Central memory CD8-positive, alpha-beta T cell (primary cell): ENCODE results near the gene GDF2.
A peak's percentile ranks its signal among the peaks of the same experiment; 100 is the strongest.

Source experiments
- ATAC-seq: fragments of 150-1000 bp; cut with Tn5 transposase; replicated peaks from 2 replicates; pipeline ENCODE4 v1.10.0; 2022; ENCODE audit warnings: mild to moderate bottlenecking, moderate FRiP score, moderate number of reproducible peaks; ENCODE audit not compliant: poor library complexity, severe bottlenecking; ENCODE audit errors: extremely low read depth
- DNase-seq, 2 donors: peaks; one replicate each; pipeline ENCODE4 v3.0.0; 2021; ENCODE audit warnings: low spot score in 2 of 2
- H3K27ac Mint-ChIP-seq: one replicate; pipeline ENCODE4 v1.8.0; 2022; ENCODE audit warnings: low read depth, mild to moderate bottlenecking, moderate library complexity, mixed read lengths
- H3K27me3 Mint-ChIP-seq: one replicate; pipeline ENCODE4 v1.8.0; 2022; ENCODE audit warnings: mixed read lengths
- H3K36me3 Mint-ChIP-seq: one replicate; pipeline ENCODE4 v1.8.0; 2022; ENCODE audit warnings: mild to moderate bottlenecking, moderate library complexity, mixed read lengths; ENCODE audit not compliant: insufficient read depth
- H3K4me1 Mint-ChIP-seq: one replicate; pipeline ENCODE4 v1.8.0; 2022; ENCODE audit warnings: mixed read lengths
- H3K4me3 Mint-ChIP-seq: one replicate; pipeline ENCODE4 v1.8.0; 2022; ENCODE audit warnings: mild to moderate bottlenecking, moderate library complexity, mixed read lengths
- H3K9me3 Mint-ChIP-seq: one replicate; pipeline ENCODE4 v1.8.0; 2022; ENCODE audit warnings: mixed read lengths

The GDF2 gene

GRCh38 chr10:47296156-47296894, 25.9 kb upstream of the GDF2 start:
- peaks cover 6% of the 10 kb centered on the region for H3K4me1 Mint-ChIP-seq
- H3K27me3 Mint-ChIP-seq, result peaks cover 9% of the 10 kb centered on the region
- H3K9me3 Mint-ChIP-seq, result no peaks in the 10 kb centered on the region
- H3K4me3 Mint-ChIP-seq, result no peak overlapping the region
- no peak overlapping the region for H3K27ac Mint-ChIP-seq
- DNase-seq (no peak), ATAC-seq (no peak)
- H3K36me3 Mint-ChIP-seq, result peaks cover 2% of the 10 kb centered on the region

DNA sequence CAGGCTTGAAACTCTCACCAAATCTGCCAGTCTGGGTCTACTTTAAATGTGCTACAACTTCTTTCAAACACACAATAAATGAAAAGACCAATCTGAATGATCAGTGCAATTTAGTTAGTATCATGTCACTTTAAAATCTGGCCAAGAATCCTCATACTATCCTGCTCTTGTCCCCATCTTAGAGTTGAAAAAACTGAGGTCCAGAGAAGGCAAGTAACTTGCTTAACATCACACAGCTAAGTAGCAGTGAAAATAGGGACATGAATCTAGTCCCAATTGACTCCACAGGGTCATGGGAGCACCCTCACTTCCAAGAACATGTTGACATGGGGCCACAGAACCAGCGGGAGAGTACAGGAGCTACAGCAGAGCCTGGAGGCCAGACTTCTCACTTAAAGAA, 25.3 kb upstream of the GDF2 start:
- Mint-ChIP-seq H3K4me3 (no peak overlapping the region), H3K27ac (no peak overlapping the region), H3K27me3 (peaks cover 10% of the 10 kb centered on the region), H3K9me3 (no peaks in the 10 kb centered on the region), H3K4me1 (peaks cover 6% of the 10 kb centered on the region), H3K36me3 (peaks cover 2% of the 10 kb centered on the region)
- DNase-seq (no peak), ATAC-seq (no peak)

DNA sequence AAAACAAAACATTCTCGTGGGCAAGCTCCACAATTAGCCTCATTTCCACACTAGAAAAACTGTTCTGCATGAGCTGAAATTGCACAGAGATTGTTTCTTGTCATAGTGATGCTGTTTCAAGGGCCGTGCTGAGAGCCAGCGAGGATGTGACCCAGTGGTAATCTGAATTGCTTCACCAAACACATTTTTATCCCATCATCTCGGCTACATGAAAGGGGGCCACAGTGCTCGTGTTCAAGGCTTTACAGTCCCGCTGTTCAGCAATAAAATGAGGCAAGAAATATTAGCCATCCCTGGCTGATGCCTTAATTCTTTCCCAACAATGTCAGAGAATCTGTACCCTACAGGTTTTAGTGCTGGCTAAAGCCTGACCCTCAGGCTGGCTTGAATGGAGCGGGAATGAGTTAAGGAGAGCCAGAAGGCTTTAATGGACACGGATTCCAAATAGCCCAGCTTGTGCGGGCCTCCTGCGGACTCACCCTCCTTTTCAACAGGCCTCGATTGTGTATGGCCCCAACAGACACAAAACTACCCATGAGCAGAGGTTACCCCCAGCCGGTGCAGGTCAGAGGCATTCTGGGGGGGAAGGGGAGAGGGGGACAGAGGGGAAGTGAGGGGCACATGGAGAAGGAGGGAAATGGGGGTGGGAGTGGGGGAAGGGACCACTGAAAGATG, 24.3 kb upstream of the GDF2 start:
- ATAC-seq (no peak), DNase-seq (no peak)
- Mint-ChIP-seq H3K27ac (no peak overlapping the region), H3K4me3 (no peak overlapping the region), H3K36me3 (peaks cover 2% of the 10 kb centered on the region), H3K9me3 (no peaks in the 10 kb centered on the region), H3K4me1 (peaks cover 6% of the 10 kb centered on the region), H3K27me3 (peaks cover 10% of the 10 kb centered on the region)

GRCh38 chr10:47298715-47299114, 23.5 kb upstream of the GDF2 start:
- no peak for ATAC-seq
- peaks cover 10% of the 10 kb centered on the region for H3K27me3 Mint-ChIP-seq
- DNase-seq, result no peak
- peaks cover 6% of the 10 kb centered on the region for H3K4me1 Mint-ChIP-seq
- H3K27ac Mint-ChIP-seq, result no peak overlapping the region
- H3K36me3 Mint-ChIP-seq, result peaks cover 2% of the 10 kb centered on the region
- H3K4me3 Mint-ChIP-seq, result no peak overlapping the region
- H3K9me3 Mint-ChIP-seq, result no peaks in the 10 kb centered on the region

GRCh38 chr10:47299611-47300428, 22.4 kb upstream of the GDF2 start, which contains the start of gene GDF10:
GDF10 (plus strand) TSS chr10:47300197; CDS start chr10:47300652, 455 bp downstream.
- peaks cover 2% of the 10 kb centered on the region for H3K36me3 Mint-ChIP-seq
- H3K9me3 Mint-ChIP-seq, result no peaks in the 10 kb centered on the region
- peaks cover 10% of the 10 kb centered on the region for H3K27me3 Mint-ChIP-seq
- no peak for ATAC-seq
- DNase-seq, result no peak
- H3K4me1 Mint-ChIP-seq, result peaks cover 6% of the 10 kb centered on the region
- no peak within 1 kb of the TSS for H3K27ac Mint-ChIP-seq
- peak within 1 kb of the TSS; percentile 70 for H3K4me3 Mint-ChIP-seq

DNA sequence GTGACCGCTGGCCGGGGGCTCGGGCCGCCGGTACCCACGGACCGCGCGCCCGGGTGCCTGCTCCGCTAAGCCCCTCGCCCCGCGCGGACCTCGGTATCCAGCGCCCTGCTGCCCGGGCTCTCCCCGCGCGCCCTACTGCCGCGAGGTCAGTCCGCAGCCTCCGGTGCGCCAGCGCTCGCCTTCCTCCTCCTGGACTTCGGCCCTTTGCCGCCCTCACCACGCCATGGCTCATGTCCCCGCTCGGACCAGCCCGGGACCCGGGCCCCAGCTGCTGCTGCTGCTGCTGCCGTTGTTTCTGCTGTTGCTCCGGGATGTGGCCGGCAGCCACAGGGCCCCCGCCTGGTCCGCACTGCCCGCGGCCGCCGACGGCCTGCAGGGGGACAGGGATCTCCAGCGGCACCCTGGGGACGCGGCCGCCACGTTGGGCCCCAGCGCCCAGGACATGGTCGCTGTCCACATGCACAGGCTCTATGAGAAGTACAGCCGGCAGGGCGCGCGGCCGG, 21.8 kb upstream of the GDF2 start:
- Mint-ChIP-seq H3K27ac (no peak overlapping the region), H3K27me3 (peaks cover 10% of the 10 kb centered on the region), H3K9me3 (no peaks in the 10 kb centered on the region), H3K4me3 (peak overlapping the region; percentile 70), H3K36me3 (peaks cover 2% of the 10 kb centered on the region), H3K4me1 (peaks cover 6% of the 10 kb centered on the region)
- DNase-seq (no peak), ATAC-seq (no peak)

GRCh38 chr10:47301833-47302232, 20.4 kb upstream of the GDF2 start:
- Mint-ChIP-seq H3K4me3 (no peak overlapping the region), H3K27me3 (peaks cover 10% of the 10 kb centered on the region), H3K27ac (no peak overlapping the region)

GRCh38 chr10:47303105-47303504, 19.1 kb upstream of the GDF2 start:
- ATAC-seq (no peak), DNase-seq (no peak)
- H3K4me1 Mint-ChIP-seq, result peaks cover 6% of the 10 kb centered on the region
- H3K36me3 Mint-ChIP-seq, result peaks cover 2% of the 10 kb centered on the region
- H3K27me3 Mint-ChIP-seq, result peaks cover 10% of the 10 kb centered on the region
- no peak overlapping the region for H3K4me3 Mint-ChIP-seq
- no peaks in the 10 kb centered on the region for H3K9me3 Mint-ChIP-seq
- no peak overlapping the region for H3K27ac Mint-ChIP-seq

More at GRCh38 chr10:47301833-47302232, 20.4 kb upstream of the GDF2 start:
- Mint-ChIP-seq H3K9me3 (no peaks in the 10 kb centered on the region), H3K36me3 (peaks cover 2% of the 10 kb centered on the region), H3K4me1 (peaks cover 6% of the 10 kb centered on the region)
- no peak for DNase-seq
- no peak for ATAC-seq

- ATAC-seq, result no peak
- no peak overlapping the region for H3K4me3 Mint-ChIP-seq
- H3K27me3 Mint-ChIP-seq, result peaks cover 10% of the 10 kb centered on the region
- no peak for DNase-seq
- peaks cover 2% of the 10 kb centered on the region for H3K36me3 Mint-ChIP-seq
- no peaks in the 10 kb centered on the region for H3K9me3 Mint-ChIP-seq
- no peak overlapping the region for H3K27ac Mint-ChIP-seq
- peaks cover 6% of the 10 kb centered on the region for H3K4me1 Mint-ChIP-seq
Observed at GRCh38 chr10:47303866-47304265, 18.4 kb upstream of the GDF2 start.

DNA sequence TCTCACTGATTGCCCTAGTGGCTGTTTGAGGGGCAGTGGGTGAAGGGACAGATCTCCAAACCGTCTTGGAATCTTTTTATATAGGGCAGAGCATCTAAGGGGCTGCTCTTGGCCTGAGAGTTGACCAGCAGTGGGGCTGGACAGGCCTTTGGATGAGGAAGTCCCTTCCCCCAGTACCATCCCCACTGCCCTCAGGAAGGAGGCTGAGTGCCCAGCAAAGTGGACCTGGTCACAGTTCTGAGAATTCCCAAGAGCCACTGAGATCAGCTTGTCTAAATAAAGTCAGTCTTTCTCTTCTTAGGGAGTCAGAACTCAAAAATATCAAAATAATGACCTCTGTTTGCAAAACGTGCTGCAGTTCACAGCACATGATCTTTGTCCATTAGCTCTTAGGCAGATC, 16.7 kb upstream of the GDF2 start:
- Mint-ChIP-seq H3K27me3 (peaks cover 9% of the 10 kb centered on the region), H3K36me3 (peaks cover 2% of the 10 kb centered on the region), H3K4me3 (no peak overlapping the region), H3K9me3 (no peaks in the 10 kb centered on the region), H3K27ac (no peak overlapping the region), H3K4me1 (peaks cover 6% of the 10 kb centered on the region)
- no peak for ATAC-seq
- no peak for DNase-seq

DNA sequence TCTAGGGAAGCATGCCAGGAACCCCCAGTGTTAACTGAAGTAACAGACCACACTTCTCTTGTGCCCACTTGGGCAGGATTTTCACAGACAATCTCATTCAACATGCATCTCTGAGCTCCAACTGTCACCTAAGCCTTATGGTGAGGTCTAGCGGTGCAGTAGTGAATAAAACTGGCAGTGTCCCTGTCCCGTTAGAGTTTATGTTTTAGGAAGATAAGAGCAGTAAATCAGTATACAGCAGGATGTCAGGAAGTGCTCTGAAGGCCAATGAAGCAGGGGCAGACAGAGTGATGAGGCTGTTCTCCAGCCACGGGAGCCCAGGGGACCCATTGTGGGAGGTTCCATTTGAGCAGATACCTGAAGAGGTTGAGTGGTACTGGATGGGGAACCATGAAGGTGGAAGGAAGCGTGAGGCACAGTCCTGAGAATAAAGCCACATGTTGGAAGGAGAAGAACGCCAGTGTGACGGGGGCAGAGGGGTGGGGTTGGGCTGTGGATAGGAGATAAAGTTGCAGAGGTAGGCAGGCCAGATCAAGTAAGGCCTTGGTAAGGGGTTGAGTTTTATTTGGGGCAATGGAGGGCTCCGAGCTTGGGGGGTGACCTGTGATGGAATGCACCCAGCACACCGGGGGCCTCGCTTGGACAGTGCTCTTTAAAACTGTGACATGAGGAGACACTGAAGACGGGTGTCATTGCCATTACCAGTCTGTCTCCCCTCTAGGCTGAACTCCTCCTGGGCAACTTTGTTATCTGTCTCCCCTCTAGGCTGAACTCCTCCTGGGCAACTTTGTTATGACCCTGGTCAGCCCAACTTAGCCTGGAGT, 15.7 kb upstream of the GDF2 start:
- Mint-ChIP-seq H3K27ac (no peak overlapping the region), H3K36me3 (no peaks in the 10 kb centered on the region), H3K4me3 (no peak overlapping the region), H3K27me3 (no peaks in the 10 kb centered on the region), H3K9me3 (no peaks in the 10 kb centered on the region), H3K4me1 (peaks cover 7% of the 10 kb centered on the region)
- DNase-seq (no peak), ATAC-seq (no peak)

DNA sequence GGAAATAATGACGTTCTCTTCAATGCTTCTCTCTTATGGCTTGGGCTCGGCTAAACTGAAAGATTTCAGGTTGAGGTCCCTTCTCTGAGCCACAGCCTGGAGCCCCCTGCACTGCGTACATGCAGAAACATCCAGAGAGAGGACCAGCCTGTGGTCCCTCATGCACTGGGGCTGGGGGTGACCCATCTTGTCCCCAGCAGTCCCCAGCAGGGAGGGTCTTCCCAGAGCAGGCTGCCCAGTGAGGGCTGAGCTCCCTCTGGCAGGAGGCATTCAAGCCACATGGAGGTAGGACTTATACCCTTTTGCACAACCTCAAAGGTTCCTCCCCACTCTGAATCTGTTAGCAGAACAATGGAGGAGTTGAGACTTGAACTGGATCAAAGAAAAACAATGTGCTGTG, 14.9 kb upstream of the GDF2 start:
- Mint-ChIP-seq H3K36me3 (no peaks in the 10 kb centered on the region), H3K27me3 (no peaks in the 10 kb centered on the region), H3K4me3 (no peak overlapping the region), H3K27ac (no peak overlapping the region), H3K4me1 (peaks cover 14% of the 10 kb centered on the region), H3K9me3 (no peaks in the 10 kb centered on the region)
- DNase-seq, result no peak
- ATAC-seq, result no peak
